Choroid plexus epithelial cell (primary cell): ENCODE data around the gene DUSP11.
"Not testable (repeated sequence)": the region's sequence is repeated elsewhere in the genome, so short reads cannot be mapped to it uniquely, and the experiment has no call there.

ENCODE experiments used
- DNase-seq: peaks from one replicate; pipeline ENCODE4 v3.0.0-alpha.2; 2010; ENCODE audit warnings: low read depth
- H3K4me3 ChIP-seq: 2 replicates; pipeline ENCODE4 v1.5.1; 2011; ENCODE audit warnings: low read depth, mild to moderate bottlenecking, control low read depth, low read length, moderate library complexity
- TF ChIP-seq, protein P1 (sequence below): conservative IDR thresholded peaks from 2 replicates; pipeline ENCODE4 v1.5.1; 2011; ENCODE audit warnings: low read depth, mild to moderate bottlenecking, control low read depth, inconsistent platforms, low read length, moderate library complexity

Gene DUSP11

GRCh38 chr2:73812635-73813034 is 32.7 kb upstream of the DUSP11 start:
- H3K4me3 ChIP-seq, result no peak overlapping the region
- no peak for DNase-seq
- TF ChIP-seq, protein P1, sequence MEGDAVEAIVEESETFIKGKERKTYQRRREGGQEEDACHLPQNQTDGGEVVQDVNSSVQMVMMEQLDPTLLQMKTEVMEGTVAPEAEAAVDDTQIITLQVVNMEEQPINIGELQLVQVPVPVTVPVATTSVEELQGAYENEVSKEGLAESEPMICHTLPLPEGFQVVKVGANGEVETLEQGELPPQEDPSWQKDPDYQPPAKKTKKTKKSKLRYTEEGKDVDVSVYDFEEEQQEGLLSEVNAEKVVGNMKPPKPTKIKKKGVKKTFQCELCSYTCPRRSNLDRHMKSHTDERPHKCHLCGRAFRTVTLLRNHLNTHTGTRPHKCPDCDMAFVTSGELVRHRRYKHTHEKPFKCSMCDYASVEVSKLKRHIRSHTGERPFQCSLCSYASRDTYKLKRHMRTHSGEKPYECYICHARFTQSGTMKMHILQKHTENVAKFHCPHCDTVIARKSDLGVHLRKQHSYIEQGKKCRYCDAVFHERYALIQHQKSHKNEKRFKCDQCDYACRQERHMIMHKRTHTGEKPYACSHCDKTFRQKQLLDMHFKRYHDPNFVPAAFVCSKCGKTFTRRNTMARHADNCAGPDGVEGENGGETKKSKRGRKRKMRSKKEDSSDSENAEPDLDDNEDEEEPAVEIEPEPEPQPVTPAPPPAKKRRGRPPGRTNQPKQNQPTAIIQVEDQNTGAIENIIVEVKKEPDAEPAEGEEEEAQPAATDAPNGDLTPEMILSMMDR, result no peak

DNA sequence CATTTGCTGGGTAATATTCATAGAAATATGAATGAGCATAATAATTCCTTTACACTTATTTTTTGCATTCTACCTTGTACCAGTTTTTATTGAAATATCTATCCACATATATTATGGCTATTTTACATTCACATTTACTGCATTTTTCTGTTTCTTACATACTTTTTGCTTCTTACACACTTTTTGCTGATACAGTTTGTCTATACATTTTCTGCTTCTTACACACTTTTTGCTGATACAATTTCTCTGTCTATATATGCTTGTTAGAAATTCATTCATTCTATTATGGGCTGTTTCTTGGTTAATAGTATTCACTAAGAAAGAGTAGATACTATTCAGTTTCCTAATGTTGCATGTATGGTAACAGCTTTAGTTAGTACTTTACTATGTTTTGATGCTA is 32.0 kb upstream of the DUSP11 start:
- no peak overlapping the region for H3K4me3 ChIP-seq
- DNase-seq, result no peak
- TF ChIP-seq, protein P1, result no peak

- not testable (repeated sequence) for DNase-seq, H3K4me3 ChIP-seq
Measured at GRCh38 chr2:73783883-73784282, 4.0 kb upstream of the DUSP11 start, which contains the start of gene C2orf78. C2orf78 (plus strand) TSS chr2:73784183; CDS start chr2:73784310, 127 bp downstream.

- DNase-seq, H3K4me3 ChIP-seq: not testable (repeated sequence)
Measured at GRCh38 chr2:73783402-73783801, 3.5 kb upstream of the DUSP11 start.

GRCh38 chr2:73780237-73780582 is 307 bp upstream of the DUSP11 start:
- TF ChIP-seq, protein P1, result no peak
- DNase-seq, result no peak
- peak overlapping the region; percentile 93 for H3K4me3 ChIP-seq

GRCh38 chr2:73778867-73779466 is 936 bp downstream of the DUSP11 start:
- H3K4me3 ChIP-seq, result peak overlapping the region; percentile 93

GRCh38 chr2:73776869-73777519 is 2.9 kb downstream of the DUSP11 start:
- peak; percentile 69 for DNase-seq
- no peak overlapping the region for H3K4me3 ChIP-seq
- TF ChIP-seq, protein P1, result no peak

More at GRCh38 chr2:73778867-73779466, 936 bp downstream of the DUSP11 start:
- DNase-seq, result not testable (repeated sequence)

GRCh38 chr2:73776381-73776780 is 3.5 kb downstream of the DUSP11 start:
- TF ChIP-seq, protein P1, result no peak
- peak; percentile 20 for DNase-seq
- H3K4me3 ChIP-seq, result no peak overlapping the region

GRCh38 chr2:73772819-73773218 is 7.1 kb downstream of the DUSP11 start:
- TF ChIP-seq, protein P1, result no peak
- DNase-seq, result no peak
- no peak overlapping the region for H3K4me3 ChIP-seq
